SK-N-SH (cell line): ENCODE data around the gene PLEKHG3. TPM values are rescaled to one million over a fixed set of nuclear protein-coding genes. Genes with fewer than 3 reads are reported as not detected.

Experiments used
- CTCF ChIA-PET: fragments of 300-600, 350-600 bp; formaldehyde crosslinking; extraction: SDS; loops from one replicate; lab custom pipeline; 2021; lab: Yijun Ruan, JAX
- POLR2A ChIA-PET: fragments of 350-600 bp; sonication (Branson Sonifier 250); formaldehyde crosslinking; extraction: SDS; loops from one replicate; lab custom pipeline; 2020; ENCODE audit warnings: antibody characterized with exemption, inconsistent platforms; lab: Yijun Ruan, JAX
- DNase-seq: peaks from one replicate; pipeline ENCODE4 v3.0.0; 2012
- H2AFZ ChIP-seq: fragments of 200-600 bp; sonication (generic); 2 replicates; pipeline ENCODE4 v1.8.1; 2016; ENCODE audit warnings: antibody characterized with exemption, mild to moderate bottlenecking, low read depth
- H3F3A ChIP-seq: fragments of 200-600 bp; sonication (generic); replicated peaks from 2 replicates; pipeline ENCODE3; 2016; ENCODE audit warnings: antibody characterized with exemption, mild to moderate bottlenecking; ENCODE audit not compliant: insufficient read depth
- H3K27ac ChIP-seq, 2 experiments: fragments of 200-500 bp in 1 of 2; fragments of 200-600 bp in 1 of 2; sonication (Bioruptor generic) in 1 of 2; sonication (generic), shearing (Covaris generic) in 1 of 2; 2 replicates each; pipeline versions ENCODE4 v1.5.1 to v1.6.1; 2014 to 2016; ENCODE audit warnings: low read depth in 2 of 2, inconsistent platforms in 1 of 2, low read length in 1 of 2, mild to moderate bottlenecking in 1 of 2, mixed read lengths in 1 of 2
- H3K27me3 ChIP-seq: fragments of 200-600 bp; sonication (generic), shearing (Covaris generic); 2 replicates; pipeline ENCODE4 v1.6.1; 2016; ENCODE audit warnings: mixed run types; ENCODE audit not compliant: insufficient read depth
- H3K36me3 ChIP-seq, 2 experiments: fragments of 200-500 bp in 1 of 2; fragments of 200-600 bp in 1 of 2; sonication (Bioruptor generic) in 1 of 2; sonication (generic) in 1 of 2; replicated peaks in 1 of 2; 2 replicates each; pipeline versions ENCODE3 to v1.5.1; 2014 to 2016; ENCODE audit warnings: low read length in 1 of 2, mild to moderate bottlenecking in 1 of 2; ENCODE audit not compliant: insufficient read depth in 2 of 2, control insufficient read depth in 1 of 2
- H3K4me1 ChIP-seq, 2 experiments: fragments of 200-500 bp in 1 of 2; fragments of 200-600 bp in 1 of 2; sonication (Bioruptor generic) in 1 of 2; sonication (generic), shearing (Covaris generic) in 1 of 2; 2 replicates each; pipeline versions ENCODE4 v1.5.1 to v1.6.1; 2014 to 2016; ENCODE audit warnings: low read depth in 1 of 2, low read length in 1 of 2, mixed run types in 1 of 2; ENCODE audit not compliant: insufficient read depth in 2 of 2, control insufficient read depth in 1 of 2
- H3K4me2 ChIP-seq: fragments of 200-600 bp; sonication (generic), shearing (Covaris generic); 2 replicates; pipeline ENCODE4 v1.6.1; 2017; ENCODE audit warnings: mixed run types
- H3K4me3 ChIP-seq, 2 experiments: fragments of 200-500 bp in 1 of 2; fragments of 200-600 bp in 1 of 2; sonication (Bioruptor generic) in 1 of 2; sonication (generic), shearing (Covaris generic) in 1 of 2; 2 replicates each; pipeline versions ENCODE4 v1.5.1 to v1.8.1; 2014 to 2016; ENCODE audit warnings: low read depth in 2 of 2, inconsistent platforms in 1 of 2, low read length in 1 of 2, mild to moderate bottlenecking in 1 of 2, mixed read lengths in 1 of 2, moderate library complexity in 1 of 2
- H3K79me2 ChIP-seq: fragments of 200-600 bp; sonication (generic); 2 replicates; pipeline ENCODE4 v1.8.1; 2017; ENCODE audit warnings: mild to moderate bottlenecking; ENCODE audit not compliant: insufficient read depth
- H3K9ac ChIP-seq: fragments of 200-600 bp; sonication (generic); 2 replicates; pipeline ENCODE4 v1.6.1; 2017; ENCODE audit warnings: mixed run types
- H3K9me2 ChIP-seq: fragments of 200-600 bp; sonication (generic); 2 replicates; pipeline ENCODE4 v1.6.1; 2017; ENCODE audit warnings: mixed run types
- H3K9me3 ChIP-seq: fragments of 200-600 bp; sonication (generic); 2 replicates; pipeline ENCODE4 v1.6.1; 2017; ENCODE audit warnings: mixed run types, mild to moderate bottlenecking, moderate library complexity
- H4K20me1 ChIP-seq: fragments of 200-600 bp; sonication (generic); 2 replicates; pipeline ENCODE4 v1.6.1; 2017; ENCODE audit warnings: mild to moderate bottlenecking, mixed run types; ENCODE audit not compliant: insufficient read depth
- CTCF ChIP-seq: fragments of 200-600 bp; sonication (generic); IDR thresholded peaks from 2 replicates; pipeline ENCODE4 v1.6.1; 2017; ENCODE audit warnings: antibody characterized with exemption, mild to moderate bottlenecking, moderate library complexity
- EZH2phosphoT487 ChIP-seq: fragments of 200-600 bp; sonication (generic); IDR thresholded peaks from 2 replicates; pipeline ENCODE4 v1.6.1; 2017; ENCODE audit warnings: low read depth, mixed run types, mild to moderate bottlenecking, antibody characterized with exemption, moderate library complexity, borderline replicate concordance
- FOSL2 ChIP-seq: IDR thresholded peaks from 2 replicates; pipeline ENCODE4 v1.4.0; 2012; ENCODE audit warnings: low read depth, mild to moderate bottlenecking, moderate library complexity, borderline replicate concordance
- FOXJ3 ChIP-seq: sonication (generic); formaldehyde crosslinking; IDR thresholded peaks from 2 replicates; pipeline ENCODE4 v1.5.1; 2020; ENCODE audit warnings: mild to moderate bottlenecking, missing genetic modification reagents
- GATA2 ChIP-seq: sonication (generic); formaldehyde crosslinking; IDR thresholded peaks from 2 replicates; pipeline ENCODE4 v1.5.0; 2020; ENCODE audit warnings: mild to moderate bottlenecking, missing genetic modification reagents
- MAX ChIP-seq: IDR thresholded peaks from 2 replicates; pipeline ENCODE4 v1.4.0; 2012; ENCODE audit warnings: low read depth
- MXI1 ChIP-seq: IDR thresholded peaks from 2 replicates; pipeline ENCODE4 v1.6.1; 2012; ENCODE audit warnings: mild to moderate bottlenecking, low read depth, low read length, improper control_type of control experiment
- PBX3 ChIP-seq: IDR thresholded peaks from 2 replicates; pipeline ENCODE4; 2012
- REST ChIP-seq: IDR thresholded peaks from 2 replicates; pipeline ENCODE4 v1.6.1; 2012; ENCODE audit warnings: mild to moderate bottlenecking, low read depth, low read length, moderate library complexity
- RFX5 ChIP-seq: IDR thresholded peaks from 2 replicates; pipeline ENCODE4 v1.6.1; 2012; ENCODE audit warnings: mild to moderate bottlenecking, improper control_type of control experiment, low read length
- RXRA ChIP-seq: IDR thresholded peaks from 2 replicates; pipeline ENCODE4 v1.4.0; 2012; ENCODE audit warnings: low read depth, mild to moderate bottlenecking, borderline replicate concordance
- TEAD4 ChIP-seq: IDR thresholded peaks from 2 replicates; pipeline ENCODE4 v1.4.0; 2012; ENCODE audit warnings: mild to moderate bottlenecking, borderline replicate concordance; ENCODE audit not compliant: insufficient read depth
- USF1 ChIP-seq: IDR thresholded peaks from 2 replicates; pipeline ENCODE4 v1.4.0; 2012; ENCODE audit warnings: low read depth, borderline replicate concordance
- USF2 ChIP-seq: fragments of 150-350 bp; IDR thresholded peaks from 2 replicates; pipeline ENCODE4 v1.6.1; 2017; ENCODE audit warnings: antibody characterized with exemption, low read length, low read depth, borderline replicate concordance
- YY1 ChIP-seq: IDR thresholded peaks from 2 replicates; pipeline ENCODE4 v1.4.0; 2012; ENCODE audit warnings: low read depth, mild to moderate bottlenecking
- WGBS: methylation state at CpG from one replicate; pipeline ENCODE4 v1.1.6; 2017; ENCODE audit warnings: low lambda C conversion rate; 5-methylcytosine and 5-hydroxymethylcytosine counted together
- polyA plus RNA-seq, 3 experiments: library from polyadenylated mRNA; depleted of rRNA; stranded (reverse); fragments of >200 nt; gene quantifications; 2 replicates each; pipeline ENCODE4 v1.2.3, GENCODE V29; 2012

Gene PLEKHG3
- polyA plus RNA-seq, 1 of the 3 experiments (the other 2 are of a cell fraction), result 5.1 TPM

- Histone ChIP-seq H3F3A (no peaks in the 10 kb centered on the region), H3K79me2 (no peaks in the 10 kb centered on the region), H3K27me3 (no peaks in the 10 kb centered on the region), H3K4me2 (no peak overlapping the region), H3K4me1 (no peaks in the 10 kb centered on the region), H2AFZ (no peak overlapping the region), H3K36me3 (peaks cover 3 to 50% of the 10 kb centered on the region in 2 experiments), H3K9ac (no peak overlapping the region), H3K9me2 (no peaks in the 10 kb centered on the region), H3K9me3 (no peaks in the 10 kb centered on the region), H3K27ac (no peak overlapping the region), H3K4me3 (no peak overlapping the region), H4K20me1 (no peaks in the 10 kb centered on the region)
- ChIA-PET CTCF (interaction anchor here (1.0 to 1.9 kb wide), 5 partner anchors 18 to 149 kb away, joined by 3 to 5 read pairs (median 4); no protein-coding TSS in a partner anchor), POLR2A (no interaction called here)
- DNase-seq, result no peak
- TF ChIP-seq PBX3, result no peak
- TF ChIP-seq MXI1, result no peak
- TF ChIP-seq MAX, result no peak
- no peak for TF ChIP-seq FOSL2
- TF ChIP-seq FOXJ3 (CRISPR knock-in tag), result no peak
- no peak for TF ChIP-seq USF1
- TF ChIP-seq RXRA, result no peak
- TF ChIP-seq CTCF, result no peak
- TF ChIP-seq YY1, result no peak
- TF ChIP-seq GATA2 (CRISPR knock-in tag), result no peak
- TF ChIP-seq USF2, result no peak
- WGBS, result 88% methylated on average over 10 of the region's 15 CpGs
These were observed 37.7 kb downstream of the PLEKHG3 start for GRCh38 chr14:64741961-64742360.

- Histone ChIP-seq H3K9me2 (no peaks in the 10 kb centered on the region), H3F3A (no peaks in the 10 kb centered on the region), H3K9me3 (no peaks in the 10 kb centered on the region), H2AFZ (no peak overlapping the region), H3K9ac (no peak overlapping the region), H3K79me2 (no peaks in the 10 kb centered on the region), H3K36me3 (peaks cover 3 to 53% of the 10 kb centered on the region in 2 experiments), H4K20me1 (no peaks in the 10 kb centered on the region), H3K27ac (no peak overlapping the region), H3K4me2 (no peak overlapping the region), H3K4me3 (no peak overlapping the region), H3K4me1 (no peaks in the 10 kb centered on the region), H3K27me3 (no peaks in the 10 kb centered on the region)
- ChIA-PET CTCF (interaction anchor here (1.0 to 1.9 kb wide), 4 partner anchors 17 to 23 kb away, joined by 3 to 5 read pairs (median 4); no protein-coding TSS in a partner anchor), POLR2A (no interaction called here)
- 100% methylated on average over 2 of the region's 27 CpGs for WGBS
- DNase-seq, result no peak
- TF ChIP-seq RFX5, result no peak
- TF ChIP-seq REST, result no peak
- no peak for TF ChIP-seq EZH2phosphoT487
- TF ChIP-seq USF2, result no peak
- TF ChIP-seq YY1, result no peak
- no peak for TF ChIP-seq TEAD4
These were observed 38.8 kb downstream of the PLEKHG3 start for GRCh38 chr14:64743061-64743460.
